ENCODE data around the gene APH1B.

GRCh38 chr15:63244976-63245645 is 32.3 kb upstream of the APH1B start:
- no peak for TF ChIP-seq CTCF (conservative IDR thresholded peaks at IDR 0.05)
- no peak for TF ChIP-seq EZH2 (IDR thresholded peaks at IDR 0.05; ENCODE audit: low read depth)
